HG03060 (cell line): Measurements from ENCODE around the gene FBLN1.

ENCODE experiments used
- ATAC-seq: cut with Tn5 transposase; IDR thresholded peaks from one replicate; pipeline ENCODE4 v1.9.1; 2021; ENCODE audit warnings: low read depth, moderate number of reproducible peaks; ENCODE audit not compliant: unreplicated experiment

Gene FBLN1

DNA sequence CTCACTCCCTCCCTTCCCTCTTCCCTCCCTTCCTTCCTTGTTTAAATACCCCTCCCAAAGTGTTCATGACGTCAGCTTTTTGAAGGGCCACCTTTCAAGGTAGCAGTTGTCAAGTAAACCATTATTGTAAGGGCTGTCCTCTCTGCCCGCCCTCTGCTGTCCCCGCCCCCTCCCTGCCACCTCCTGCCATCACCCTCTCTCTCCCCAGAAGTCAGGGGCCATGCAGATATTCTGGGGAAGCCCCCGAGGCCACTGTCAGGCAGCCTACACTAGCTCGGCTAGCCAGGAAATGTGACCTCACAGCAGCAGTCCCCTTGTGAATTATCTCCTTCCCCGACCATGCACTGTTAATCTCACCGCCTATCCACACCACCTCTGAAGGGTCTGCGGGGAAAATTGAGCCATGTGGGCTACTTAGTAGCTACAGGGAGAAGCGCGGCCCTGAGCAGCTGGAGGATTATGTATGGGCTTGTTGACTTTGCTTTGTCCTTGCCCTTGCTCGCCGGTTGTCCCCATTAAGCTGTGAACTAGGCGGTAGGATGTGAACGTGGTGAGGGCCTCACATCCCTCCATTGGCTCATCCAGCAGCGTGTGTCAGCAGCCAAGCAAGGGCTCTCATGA, 126.9 kb downstream of the FBLN1 start:
- no peak for ATAC-seq

DNA sequence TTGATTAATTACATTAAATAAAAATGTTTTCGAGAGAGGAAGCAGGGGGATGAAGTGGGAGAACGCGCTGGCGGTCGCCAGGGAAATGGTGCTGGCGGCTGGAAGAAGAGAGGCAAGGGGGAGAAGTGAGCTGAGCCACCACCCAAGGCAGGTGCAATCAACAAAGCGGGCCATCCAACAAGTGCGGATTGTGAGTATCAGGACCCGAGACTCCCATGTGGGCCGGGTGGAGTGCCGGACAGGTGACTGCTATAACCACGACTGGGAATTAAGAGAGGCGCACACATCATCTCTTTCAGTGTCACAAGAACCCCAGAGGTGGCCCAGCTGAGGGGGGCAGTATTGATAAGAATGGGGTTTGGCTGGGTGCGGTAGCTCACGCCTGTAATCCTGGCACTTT, 127.8 kb downstream of the FBLN1 start:
- ATAC-seq = no peak

DNA sequence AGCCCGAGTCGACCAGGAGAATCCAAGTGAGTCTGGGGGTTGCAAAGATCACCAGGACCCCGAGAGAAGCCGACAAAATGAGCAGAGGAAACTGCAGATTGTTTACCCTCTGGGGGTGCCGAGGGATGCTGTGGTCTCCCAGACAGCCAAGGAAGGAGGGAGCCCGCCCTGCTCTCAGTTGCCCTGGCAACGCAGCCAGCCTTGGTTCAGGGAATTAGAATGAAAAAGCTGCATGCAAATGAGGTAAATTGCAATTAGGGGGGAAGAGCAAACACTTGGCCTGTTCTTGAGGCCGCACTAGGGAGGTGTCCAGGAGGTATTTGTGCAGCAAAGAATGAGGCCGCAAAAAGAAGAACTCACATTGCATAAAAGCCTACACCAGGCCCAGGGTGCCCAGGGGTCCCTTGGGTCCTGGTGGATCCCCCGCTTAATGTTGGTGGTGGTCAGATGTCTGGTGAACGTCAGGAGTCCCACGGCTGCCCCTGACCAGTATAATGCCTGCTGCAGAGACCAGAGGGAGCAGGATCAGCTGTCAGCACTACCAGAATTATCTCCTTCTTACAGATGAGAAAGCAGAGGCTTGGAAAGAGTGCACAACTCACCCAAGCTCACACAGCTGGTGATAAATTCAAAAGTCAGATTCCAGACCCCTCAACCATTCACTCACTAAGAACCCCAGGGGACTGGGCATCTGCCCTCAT, 128.6 kb downstream of the FBLN1 start:
- ATAC-seq = no peak

DNA sequence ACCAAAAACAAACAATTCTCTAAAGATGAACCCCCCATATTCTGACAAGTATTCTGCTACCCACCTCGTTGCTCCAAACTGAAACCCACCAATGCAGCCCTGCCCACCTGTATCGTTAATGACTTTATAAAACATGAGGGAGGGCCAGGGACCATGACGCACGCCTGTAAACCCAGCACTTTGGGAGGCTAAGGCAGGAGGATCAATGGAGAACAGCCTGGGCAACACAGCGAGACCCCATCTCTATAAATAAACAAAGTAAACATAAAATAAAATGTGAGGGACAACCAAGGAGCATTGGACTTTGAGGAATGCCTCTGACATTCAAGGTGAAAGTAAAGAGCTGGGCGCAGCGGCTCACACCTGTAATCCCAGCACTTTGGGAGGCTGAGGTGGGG, 129.2 kb downstream of the FBLN1 start:
- ATAC-seq = no peak

DNA sequence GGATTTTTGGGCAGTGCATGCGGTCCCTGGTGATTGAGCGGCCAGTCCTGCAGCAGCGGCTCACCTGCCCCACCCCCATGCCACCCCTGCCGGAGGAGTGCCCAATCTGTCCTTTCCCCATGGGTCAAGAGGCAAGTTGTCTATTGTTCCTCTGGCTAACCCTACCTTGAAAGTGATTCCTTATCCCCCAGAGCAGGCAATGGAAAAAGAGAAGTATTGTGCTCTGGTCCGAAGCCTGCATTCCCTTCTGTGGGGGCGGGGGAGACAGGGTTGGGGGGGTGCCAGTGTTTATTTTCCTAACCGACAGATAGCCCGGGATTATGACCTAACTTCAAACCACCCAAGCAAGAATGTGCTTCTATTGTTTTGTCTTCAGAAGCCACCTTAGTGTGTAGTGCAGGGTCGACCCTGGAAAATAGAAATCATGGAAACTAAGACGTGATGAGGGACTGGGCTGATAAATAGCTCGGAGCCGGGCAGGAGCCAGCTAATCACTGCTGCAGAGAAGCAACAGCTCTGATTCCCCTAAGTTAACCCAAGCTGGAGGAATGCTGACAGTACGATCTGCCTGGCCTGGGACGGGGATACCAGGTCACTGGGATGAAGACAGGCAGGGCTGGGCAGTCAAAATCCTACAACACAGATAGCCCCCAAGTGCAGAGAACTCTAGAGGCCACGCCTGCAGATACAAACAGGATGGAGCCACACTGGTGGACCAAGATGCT, 130.3 kb downstream of the FBLN1 start:
- no peak for ATAC-seq

DNA sequence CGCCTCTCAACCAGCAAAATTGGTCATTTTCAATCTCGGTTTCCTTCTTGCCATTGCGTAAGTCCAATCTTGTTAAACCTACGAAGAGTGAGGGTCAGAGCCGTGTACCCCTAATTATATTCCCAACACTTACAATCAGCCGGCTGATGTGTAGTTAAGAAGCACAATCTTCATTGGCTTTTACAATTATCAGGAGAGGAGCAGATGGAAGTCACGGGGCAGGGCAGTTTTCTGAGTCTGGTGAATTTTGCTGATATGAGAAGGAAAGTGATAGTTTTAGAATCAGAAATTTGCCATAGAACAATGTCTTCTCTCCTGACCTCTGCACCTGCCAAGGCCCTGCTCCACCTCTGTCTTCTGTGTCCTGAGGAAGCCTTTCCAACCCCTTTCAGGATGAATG, 134.0 kb downstream of the FBLN1 start:
- ATAC-seq = no peak

DNA sequence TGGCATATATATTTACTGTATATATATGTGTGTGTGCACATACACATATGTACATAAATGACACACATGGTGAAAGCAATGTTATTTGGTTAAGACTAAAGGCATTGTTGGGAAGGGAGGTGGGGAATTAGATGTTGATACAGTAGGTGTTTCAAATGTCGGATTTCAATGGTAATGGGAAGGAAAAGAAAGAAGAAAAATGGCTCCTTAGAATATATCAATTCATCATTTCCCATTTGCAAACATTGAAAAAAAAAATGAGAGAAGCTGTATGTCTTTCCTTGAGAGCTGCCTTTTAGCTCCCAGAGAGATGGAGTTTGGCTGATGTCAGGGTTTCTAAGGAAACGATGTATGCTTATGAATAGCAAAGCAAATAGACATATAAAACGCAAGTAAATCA, 135.5 kb downstream of the FBLN1 start:
- ATAC-seq = no peak

DNA sequence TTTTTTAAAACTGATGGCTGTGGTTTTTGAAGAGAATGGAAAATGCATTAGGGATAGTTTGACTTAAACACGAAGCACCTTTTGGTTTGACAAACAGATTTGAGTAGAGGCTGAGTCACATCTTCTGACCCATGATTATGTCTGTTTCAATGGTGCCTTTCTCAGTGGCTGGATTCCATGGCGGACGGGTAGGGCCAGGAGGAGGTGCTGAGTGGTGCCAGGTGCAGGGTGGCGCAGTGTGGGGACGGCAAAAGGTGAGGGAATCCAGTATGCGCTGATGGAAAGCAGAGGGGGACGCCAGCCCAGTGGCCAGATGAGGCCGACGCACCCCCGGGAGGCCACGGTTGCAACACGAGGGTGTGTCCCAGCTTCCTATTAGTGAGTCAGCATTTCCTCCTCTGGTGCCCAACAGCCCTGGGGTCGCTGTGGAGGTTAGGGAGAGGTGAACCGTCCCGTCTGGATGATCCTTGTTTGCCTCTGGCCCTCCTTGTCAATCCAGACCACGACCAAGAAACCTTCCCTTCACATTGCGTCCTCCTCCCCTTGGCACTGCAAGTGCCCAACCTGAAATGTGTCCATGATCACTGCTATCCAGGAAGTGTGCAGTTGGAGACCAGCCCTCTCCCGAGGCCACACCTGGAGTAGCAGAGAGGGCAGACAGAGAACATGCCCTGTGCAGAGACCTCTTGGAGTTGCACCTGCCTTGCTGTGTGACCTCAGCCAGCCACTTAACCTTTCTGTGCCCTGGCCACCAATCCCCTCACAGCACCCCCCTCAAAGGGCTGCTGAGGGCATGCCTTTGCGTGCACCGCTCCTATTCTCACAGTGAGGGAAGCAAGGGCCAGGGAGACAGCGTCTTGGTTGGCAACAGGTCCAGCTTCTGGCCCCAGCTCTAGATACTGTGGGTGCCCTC, 136.4 kb downstream of the FBLN1 start:
- ATAC-seq = no peak

DNA sequence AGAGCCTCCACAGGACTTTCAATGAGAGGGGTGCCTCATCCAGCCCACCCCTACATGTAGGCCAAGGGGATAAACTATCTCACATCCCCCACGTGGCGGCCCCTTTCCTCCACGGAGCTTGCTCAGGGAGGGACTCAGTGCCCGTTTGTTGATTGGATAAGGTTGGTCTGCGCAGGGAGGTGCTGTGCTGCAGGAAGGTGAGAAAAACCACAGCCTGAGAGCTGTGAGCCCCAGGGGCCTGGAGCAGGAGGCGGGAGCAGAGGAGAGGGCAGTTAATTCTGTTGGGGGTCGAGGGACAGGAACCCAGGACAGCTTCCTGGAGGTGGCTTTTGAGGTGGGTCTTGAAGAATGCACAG, 137.0 kb downstream of the FBLN1 start:
- no peak for ATAC-seq

DNA sequence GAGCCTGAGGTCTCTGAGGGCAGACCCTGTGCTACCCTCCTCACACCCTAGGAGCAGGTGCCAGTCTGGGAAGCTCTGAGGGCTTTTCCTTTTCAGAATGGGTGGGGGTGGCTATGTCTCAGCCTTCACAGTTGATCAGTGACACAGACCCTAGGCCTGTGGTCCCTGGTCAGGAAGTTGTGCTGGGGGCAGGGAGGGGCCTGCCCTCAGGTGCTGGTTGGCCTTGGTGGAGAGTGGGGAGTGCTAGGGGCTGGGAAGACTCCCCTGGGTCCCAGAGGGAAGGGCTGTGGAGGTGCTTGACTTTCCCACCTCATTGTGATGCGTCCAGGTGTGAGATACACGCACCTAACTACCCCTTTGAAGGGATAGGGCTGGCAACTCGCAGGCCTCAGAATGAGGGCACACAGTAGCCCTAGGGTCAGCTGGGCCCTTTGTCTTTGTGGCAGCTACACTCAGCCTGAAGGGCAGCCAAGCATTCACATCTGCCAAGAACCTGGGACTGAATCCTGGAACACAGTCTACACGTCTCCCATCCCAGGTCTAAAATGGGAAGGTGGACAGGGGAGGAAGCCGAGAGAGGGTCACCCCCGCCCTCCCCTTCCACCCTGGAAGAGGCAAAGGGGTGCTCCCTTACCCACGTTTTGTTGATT, 137.7 kb downstream of the FBLN1 start:
- no peak for ATAC-seq

DNA sequence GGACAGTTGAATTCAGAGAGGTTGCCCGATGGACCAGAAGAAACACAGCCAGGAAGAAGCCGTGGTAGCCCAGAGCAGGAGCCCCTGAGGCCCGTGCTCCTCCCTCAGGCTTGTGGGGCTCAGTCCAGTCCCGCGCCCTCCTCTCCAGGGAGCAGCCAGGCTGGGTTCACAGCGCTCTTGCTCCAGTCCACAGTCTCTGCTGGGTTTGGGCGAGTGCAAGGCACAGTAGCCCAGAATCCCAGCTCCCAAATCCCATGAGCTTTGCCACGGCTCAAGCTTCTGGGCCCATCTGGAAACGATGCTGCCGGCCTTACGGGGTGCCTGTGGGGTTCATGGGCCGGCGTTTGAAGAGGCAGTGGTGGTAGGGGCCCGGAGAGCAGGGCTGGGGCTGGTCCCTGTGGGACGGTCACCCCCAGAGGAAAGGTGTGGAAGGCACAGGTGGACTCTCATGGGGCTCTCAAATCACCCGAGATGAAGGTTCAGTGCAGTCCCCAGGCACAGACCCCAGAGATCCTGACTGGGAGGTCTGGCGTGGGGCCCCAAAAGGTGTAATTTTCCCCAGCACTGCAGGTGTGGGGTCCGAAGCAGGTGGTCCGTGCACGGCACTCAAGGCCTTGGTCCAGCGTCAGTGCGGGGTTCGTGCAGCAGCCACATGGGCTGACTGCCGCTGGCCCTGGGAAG, 138.4 kb downstream of the FBLN1 start:
- ATAC-seq = no peak

DNA sequence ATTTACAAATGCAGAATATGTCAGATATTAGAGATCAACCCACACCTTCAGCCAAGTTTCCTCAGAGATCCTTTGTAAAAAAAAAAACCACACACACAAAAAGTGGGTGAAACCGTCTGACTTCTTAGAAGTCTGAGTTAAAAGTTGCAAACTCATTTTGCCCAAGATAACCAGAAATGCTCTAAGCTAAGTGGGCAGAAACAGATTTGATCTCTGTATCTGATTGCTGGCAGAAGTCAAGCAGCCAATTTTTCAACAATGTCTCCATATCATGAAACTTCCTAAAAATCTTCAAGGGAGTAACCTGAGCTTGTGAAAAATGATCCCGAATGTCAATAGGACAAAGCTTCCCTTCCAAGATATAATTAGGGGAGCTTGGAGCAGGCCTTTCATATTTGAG, 140.3 kb downstream of the FBLN1 start:
- no peak for ATAC-seq

DNA sequence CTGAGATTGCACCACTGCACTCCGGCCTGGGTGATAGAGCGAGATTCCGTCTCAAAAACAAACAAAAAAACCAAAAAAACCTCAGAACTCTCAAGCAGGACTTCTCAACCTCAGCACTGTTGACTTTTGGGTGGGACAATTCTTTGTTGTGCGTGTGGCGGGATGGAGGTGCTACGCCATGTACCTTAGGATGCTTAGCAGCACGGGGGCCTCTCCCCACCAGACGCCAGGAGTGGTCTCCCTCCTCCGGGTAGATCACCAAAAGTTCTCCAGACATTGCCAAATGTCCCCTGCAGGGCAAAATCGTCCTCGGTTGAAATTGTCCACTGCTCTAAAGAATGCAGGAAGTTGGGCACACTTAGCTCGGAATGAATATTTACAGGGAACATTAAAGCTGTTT, 142.0 kb downstream of the FBLN1 start:
- no peak for ATAC-seq

DNA sequence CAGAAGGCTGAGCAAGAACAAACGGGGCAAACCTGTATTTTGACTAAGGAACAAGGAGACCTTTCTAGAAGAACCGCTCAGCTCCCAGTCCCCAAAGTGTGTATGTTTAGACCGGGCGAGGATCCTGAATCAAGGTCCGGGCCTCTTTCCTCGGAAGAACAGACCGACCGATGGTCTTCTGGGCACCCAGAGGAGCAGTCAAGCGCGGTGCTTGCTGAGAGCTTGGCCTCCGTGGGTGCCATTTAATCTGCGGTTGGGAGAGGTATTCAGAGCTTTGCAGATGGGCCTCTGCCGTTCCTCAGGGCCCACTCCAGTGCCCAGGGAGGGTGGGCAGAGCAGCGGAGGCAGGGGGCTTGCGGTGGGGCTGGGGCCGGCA, 142.5 kb downstream of the FBLN1 start:
- ATAC-seq = no peak

DNA sequence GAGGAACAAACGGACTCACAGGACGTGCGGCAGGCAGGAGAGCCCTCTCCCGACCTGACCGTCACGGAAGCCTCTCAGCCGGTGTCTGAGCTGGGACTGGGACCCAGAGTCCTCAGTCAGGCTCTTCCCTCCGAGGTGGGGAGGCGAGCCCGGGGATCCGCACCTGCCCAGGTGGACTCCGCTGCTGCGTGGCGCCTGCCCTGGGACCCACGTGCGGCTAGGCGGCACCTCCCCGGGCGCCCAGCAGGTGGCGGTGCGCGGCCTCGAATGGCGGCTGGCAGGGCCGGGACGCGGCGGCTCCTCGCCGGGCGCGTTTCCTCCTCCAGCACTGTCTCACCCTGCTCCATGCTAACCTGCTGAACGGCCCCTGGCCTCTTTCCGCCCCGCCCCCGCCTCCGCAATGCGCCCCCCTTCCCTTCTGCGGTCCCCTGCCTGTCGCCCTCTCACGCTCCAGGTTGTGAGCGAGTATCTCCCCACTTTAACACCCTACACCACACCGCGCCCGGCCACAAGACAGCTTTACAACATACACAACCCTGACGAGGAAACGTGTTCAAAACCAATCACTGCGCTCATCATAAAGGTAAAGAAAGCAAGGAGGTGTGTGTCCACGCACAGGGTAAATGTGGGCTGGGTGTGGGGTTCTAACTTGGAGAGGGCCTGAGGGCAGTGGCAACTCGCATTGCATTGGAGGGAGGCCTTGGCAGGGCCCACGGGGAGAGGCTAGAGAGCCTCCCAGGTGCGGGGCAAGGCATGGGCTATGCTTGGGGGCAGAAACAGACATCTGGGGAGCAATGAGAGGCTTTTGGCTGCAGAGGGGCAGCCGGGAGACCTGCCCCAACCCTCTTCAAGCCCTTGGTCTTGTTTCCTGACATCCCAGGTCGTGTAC, 143.1 kb downstream of the FBLN1 start:
- no peak for ATAC-seq

DNA sequence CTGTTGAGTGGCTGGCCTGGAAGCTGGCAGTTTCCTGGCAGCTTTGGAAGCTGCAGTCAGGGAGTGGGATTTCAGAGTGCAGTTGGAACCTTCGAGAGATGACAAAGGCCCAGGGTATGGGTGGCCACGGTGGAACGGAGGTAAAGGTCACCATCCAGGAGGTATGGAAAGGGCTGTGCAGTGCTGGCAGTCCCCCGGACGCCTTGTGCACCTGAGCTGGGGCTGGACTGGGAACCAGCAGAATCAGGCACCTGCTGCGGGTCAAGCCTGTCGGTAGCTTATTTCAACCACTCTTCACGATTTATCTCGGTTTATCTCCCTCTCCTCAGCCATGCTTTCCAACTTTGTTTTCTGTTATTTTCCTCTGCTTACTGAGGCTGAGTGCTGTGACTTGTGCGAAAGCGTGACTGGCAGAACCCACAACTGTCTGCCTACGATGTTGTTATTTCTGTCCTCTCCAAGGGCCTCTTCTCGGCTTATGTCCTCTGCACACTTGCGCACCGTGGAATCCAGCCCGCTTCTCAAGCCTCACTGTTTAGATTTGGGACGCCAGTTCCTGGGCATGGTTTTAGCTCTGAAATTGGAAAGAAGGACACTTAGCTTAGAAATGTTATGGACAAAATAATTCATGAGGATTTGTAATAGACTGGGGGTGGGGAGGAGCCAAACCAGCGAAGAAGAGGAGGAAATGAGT, 145.0 kb downstream of the FBLN1 start:
- no peak for ATAC-seq

DNA sequence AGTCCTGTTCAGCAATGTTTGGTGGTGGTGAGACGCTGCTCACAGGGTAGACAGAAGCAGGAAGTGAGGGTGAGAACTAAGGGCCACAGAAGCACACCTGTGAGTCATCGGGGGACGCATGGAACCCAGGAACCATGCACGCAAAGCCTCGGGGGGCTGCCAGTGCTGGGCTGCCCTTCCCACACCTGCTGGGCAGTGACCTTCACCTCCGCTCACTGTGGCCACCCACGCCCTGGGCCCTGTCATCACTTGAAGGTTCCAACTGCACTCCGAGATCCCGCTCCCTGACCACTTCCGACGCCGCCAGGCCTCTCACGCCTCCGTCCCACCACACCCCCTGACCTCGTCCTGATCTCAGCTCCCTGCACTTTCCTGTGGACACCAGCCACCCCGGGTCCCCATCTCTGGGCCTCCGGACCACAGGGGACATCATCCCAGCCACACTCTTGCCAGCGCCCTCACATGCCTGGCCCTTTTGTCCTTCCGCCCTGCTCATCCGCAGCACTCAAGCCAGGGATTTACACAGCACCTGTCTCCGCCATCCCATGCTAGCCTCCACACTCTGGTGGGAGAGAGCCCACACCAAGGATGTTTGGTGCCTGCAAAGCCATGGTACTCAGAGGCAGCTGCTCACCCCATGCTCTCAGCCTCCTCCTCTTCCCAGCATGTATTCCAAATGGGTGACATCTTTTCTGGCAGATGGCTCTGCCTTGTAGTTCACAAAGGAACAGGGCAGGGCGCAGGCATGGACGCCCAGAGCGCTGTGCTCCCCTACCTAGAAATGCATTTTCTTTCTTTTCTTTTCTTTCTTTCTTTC, 145.8 kb downstream of the FBLN1 start:
- no peak for ATAC-seq

DNA sequence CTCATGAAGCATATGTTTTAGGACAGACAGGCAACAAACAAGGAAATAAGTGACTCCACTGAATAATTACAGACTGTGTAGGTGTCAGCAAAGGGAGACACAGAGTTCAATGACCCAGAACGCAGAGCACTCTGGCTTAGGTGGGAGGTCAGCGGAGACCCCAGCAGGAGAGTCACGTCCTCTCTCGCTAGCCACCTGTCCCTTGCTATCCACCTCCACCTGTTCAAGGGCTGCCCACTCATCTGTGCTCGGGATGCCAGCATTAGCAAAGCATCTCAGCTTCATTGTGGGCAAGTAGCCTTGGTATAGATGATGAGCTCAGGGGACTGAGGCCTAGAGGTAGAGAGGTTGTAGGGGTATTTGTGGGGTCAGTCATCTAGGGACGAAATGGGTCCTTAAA, 147.1 kb downstream of the FBLN1 start:
- ATAC-seq = no peak
